Measurements from ENCODE around the gene GSG1L.
A peak's percentile ranks its signal among the peaks of the same experiment; 100 is the strongest.

Gene GSG1L

GRCh38 chr16:28052274-28053128 is 11.0 kb downstream of the GSG1L start:
- WGBS, 2 donors (ENCODE audit: extremely low coverage in 2 of 2, insufficient read length in 2 of 2, insufficient replicate concordance in 1 of 2), result no CpG with 5 or more reads among the region's 8 CpGs
- H3K4me2 ChIP-seq (ENCODE audit: insufficient read depth, low read length, poor library complexity, severe bottlenecking), result no peak overlapping the region
- no peak overlapping the region for H3K4ac ChIP-seq (ENCODE audit: low read length)
- H2BK12ac ChIP-seq (ENCODE audit: low read length), result no peak overlapping the region
- no peak overlapping the region for H4K8ac ChIP-seq (ENCODE audit: low read depth, low read length)
- no peak overlapping the region for H3K27ac ChIP-seq (replicated peaks; ENCODE audit: low read length)
- H2AFZ ChIP-seq (ENCODE audit: low read length), result no peak overlapping the region
- no peaks in the 10 kb centered on the region for H3K79me1 ChIP-seq (ENCODE audit: low read depth, low read length)
- no peak overlapping the region for H3K14ac ChIP-seq (ENCODE audit: low read length)
- no peak overlapping the region for H4K91ac ChIP-seq (ENCODE audit: low read depth, low read length, poor library complexity)
- no peak overlapping the region for H3K4me3 ChIP-seq (ENCODE audit: low read length in 2 of 2)
- H3K18ac ChIP-seq (ENCODE audit: low read length), result no peak overlapping the region
- no peaks in the 10 kb centered on the region for H3K36me3 ChIP-seq (replicated peaks in 1 of 2; ENCODE audit: control insufficient read depth in 2 of 2, insufficient read depth in 2 of 2, low read length in 2 of 2)
- DNase-seq (ENCODE audit: low spot score), result no peak
- H3K4me1 ChIP-seq (ENCODE audit: control insufficient read depth in 2 of 2, insufficient read depth in 1 of 2, low read depth in 1 of 2, low read length in 2 of 2), result no peaks in the 10 kb centered on the region
- H3K27me3 ChIP-seq (ENCODE audit: control insufficient read depth in 3 of 3, insufficient read depth in 3 of 3, low read depth in 1 of 3, low read length in 3 of 3), result peaks cover 0 to 3% (median 0%) of the 10 kb centered on the region in 3 experiments
- H3K9me3 ChIP-seq (replicated peaks in 1 of 2; ENCODE audit: control insufficient read depth in 2 of 2, insufficient read depth in 1 of 2, low read depth in 1 of 2, low read length in 2 of 2), result peaks cover 2 to 10% of the 10 kb centered on the region in 2 donors
- no peak overlapping the region for H2BK5ac ChIP-seq (ENCODE audit: low read length)
- no peak overlapping the region for H3K9ac ChIP-seq (ENCODE audit: low read depth, low read length, poor library complexity)
- no peak overlapping the region for H2AK5ac ChIP-seq (ENCODE audit: low read depth, low read length)
- H2BK120ac ChIP-seq (ENCODE audit: low read depth, low read length), result no peak overlapping the region
- H3K23ac ChIP-seq (ENCODE audit: low read depth, low read length, poor library complexity), result no peak overlapping the region
- no peak overlapping the region for H2BK15ac ChIP-seq (ENCODE audit: low read length)

GRCh38 chr16:28051486-28051885 is 12.0 kb downstream of the GSG1L start:
- no peaks in the 10 kb centered on the region for H3K79me1 ChIP-seq (ENCODE audit: low read depth, low read length)
- no peak overlapping the region for H3K4ac ChIP-seq (ENCODE audit: low read length)
- peak overlapping the region in 1 of 2 donors; percentile 22 for H3K4me3 ChIP-seq (ENCODE audit: low read length in 2 of 2)
- no peak overlapping the region for H2BK5ac ChIP-seq (ENCODE audit: low read length)
- H3K14ac ChIP-seq (ENCODE audit: low read length), result peak overlapping the region; percentile 31
- H2BK12ac ChIP-seq (ENCODE audit: low read length), result no peak overlapping the region
- no peak overlapping the region for H3K9ac ChIP-seq (ENCODE audit: low read depth, low read length, poor library complexity)
- H3K27ac ChIP-seq (replicated peaks; ENCODE audit: low read length), result no peak overlapping the region
- no peak overlapping the region for H3K23ac ChIP-seq (ENCODE audit: low read depth, low read length, poor library complexity)
- H3K4me2 ChIP-seq (ENCODE audit: insufficient read depth, low read length, poor library complexity, severe bottlenecking), result no peak overlapping the region
- no peak overlapping the region for H4K8ac ChIP-seq (ENCODE audit: low read depth, low read length)
- H2AK5ac ChIP-seq (ENCODE audit: low read depth, low read length), result no peak overlapping the region
- H3K18ac ChIP-seq (ENCODE audit: low read length), result no peak overlapping the region
- no peak overlapping the region for H4K91ac ChIP-seq (ENCODE audit: low read depth, low read length, poor library complexity)
- no peaks in the 10 kb centered on the region for H3K36me3 ChIP-seq (replicated peaks in 1 of 2; ENCODE audit: control insufficient read depth in 2 of 2, insufficient read depth in 2 of 2, low read length in 2 of 2)
- no CpG with 5 or more reads among the region's 7 CpGs for WGBS, 2 donors (ENCODE audit: extremely low coverage in 2 of 2, insufficient read length in 2 of 2, insufficient replicate concordance in 1 of 2)
- H2BK120ac ChIP-seq (ENCODE audit: low read depth, low read length), result no peak overlapping the region
- no peak overlapping the region for H2AFZ ChIP-seq (ENCODE audit: low read length)
- H3K9me3 ChIP-seq (replicated peaks in 1 of 2; ENCODE audit: control insufficient read depth in 2 of 2, insufficient read depth in 1 of 2, low read depth in 1 of 2, low read length in 2 of 2), result peaks cover 5 to 10% of the 10 kb centered on the region in 2 donors
- no peaks in the 10 kb centered on the region for H3K4me1 ChIP-seq (ENCODE audit: control insufficient read depth in 2 of 2, insufficient read depth in 1 of 2, low read depth in 1 of 2, low read length in 2 of 2)
- no peak overlapping the region for H2BK15ac ChIP-seq (ENCODE audit: low read length)
- no peaks in the 10 kb centered on the region for H3K27me3 ChIP-seq (ENCODE audit: control insufficient read depth in 3 of 3, insufficient read depth in 3 of 3, low read depth in 1 of 3, low read length in 3 of 3)
- no peak for DNase-seq (ENCODE audit: low spot score)

- H3K14ac ChIP-seq (ENCODE audit: low read length), result no peak overlapping the region
- peaks cover 2% of the 10 kb centered on the region for H3K79me1 ChIP-seq (ENCODE audit: low read depth, low read length)
- no peak for DNase-seq (ENCODE audit: low spot score)
- no peak overlapping the region for H3K4ac ChIP-seq (ENCODE audit: low read length)
- H2AFZ ChIP-seq (ENCODE audit: low read length), result no peak overlapping the region
- H3K18ac ChIP-seq (ENCODE audit: low read length), result no peak overlapping the region
- WGBS, 2 donors (ENCODE audit: extremely low coverage in 2 of 2, insufficient read length in 2 of 2, insufficient replicate concordance in 1 of 2), result no CpG with 5 or more reads among the region's 8 CpGs
- no peak overlapping the region for H2BK120ac ChIP-seq (ENCODE audit: low read depth, low read length)
- peaks cover 0 to 3% of the 10 kb centered on the region in 2 donors for H3K4me1 ChIP-seq (ENCODE audit: control insufficient read depth in 2 of 2, insufficient read depth in 1 of 2, low read depth in 1 of 2, low read length in 2 of 2)
- no peak overlapping the region for H3K23ac ChIP-seq (ENCODE audit: low read depth, low read length, poor library complexity)
- no peak overlapping the region for H3K9ac ChIP-seq (ENCODE audit: low read depth, low read length, poor library complexity)
- H3K27me3 ChIP-seq (ENCODE audit: control insufficient read depth in 3 of 3, insufficient read depth in 3 of 3, low read depth in 1 of 3, low read length in 3 of 3), result peaks cover 0 to 2% (median 0%) of the 10 kb centered on the region in 3 experiments
- no peaks in the 10 kb centered on the region for H3K36me3 ChIP-seq (replicated peaks in 1 of 2; ENCODE audit: control insufficient read depth in 2 of 2, insufficient read depth in 2 of 2, low read length in 2 of 2)
- no peak overlapping the region for H3K4me3 ChIP-seq (ENCODE audit: low read length in 2 of 2)
- H2AK5ac ChIP-seq (ENCODE audit: low read depth, low read length), result no peak overlapping the region
- no peak overlapping the region for H3K27ac ChIP-seq (replicated peaks; ENCODE audit: low read length)
- no peak overlapping the region for H4K91ac ChIP-seq (ENCODE audit: low read depth, low read length, poor library complexity)
- peaks cover 0 to 6% of the 10 kb centered on the region in 2 donors for H3K9me3 ChIP-seq (replicated peaks in 1 of 2; ENCODE audit: control insufficient read depth in 2 of 2, insufficient read depth in 1 of 2, low read depth in 1 of 2, low read length in 2 of 2)
- no peak overlapping the region for H2BK12ac ChIP-seq (ENCODE audit: low read length)
- no peak overlapping the region for H3K4me2 ChIP-seq (ENCODE audit: insufficient read depth, low read length, poor library complexity, severe bottlenecking)
- H2BK15ac ChIP-seq (ENCODE audit: low read length), result no peak overlapping the region
- no peak overlapping the region for H4K8ac ChIP-seq (ENCODE audit: low read depth, low read length)
- H2BK5ac ChIP-seq (ENCODE audit: low read length), result no peak overlapping the region
These were observed 20.7 kb downstream of the GSG1L start for GRCh38 chr16:28042811-28043210.

- peaks cover 2% of the 10 kb centered on the region for H3K79me1 ChIP-seq (ENCODE audit: low read depth, low read length)
- peaks cover 0 to 4% of the 10 kb centered on the region in 2 donors for H3K9me3 ChIP-seq (replicated peaks in 1 of 2; ENCODE audit: control insufficient read depth in 2 of 2, insufficient read depth in 1 of 2, low read depth in 1 of 2, low read length in 2 of 2)
- H3K4me1 ChIP-seq (ENCODE audit: control insufficient read depth in 2 of 2, insufficient read depth in 1 of 2, low read depth in 1 of 2, low read length in 2 of 2), result peaks cover 0 to 4% of the 10 kb centered on the region in 2 donors
- H3K4me2 ChIP-seq (ENCODE audit: insufficient read depth, low read length, poor library complexity, severe bottlenecking), result no peak overlapping the region
- no peaks in the 10 kb centered on the region for H3K36me3 ChIP-seq (replicated peaks in 1 of 2; ENCODE audit: control insufficient read depth in 2 of 2, insufficient read depth in 2 of 2, low read length in 2 of 2)
- no peak overlapping the region for H3K14ac ChIP-seq (ENCODE audit: low read length)
- no peak overlapping the region for H2BK5ac ChIP-seq (ENCODE audit: low read length)
- no peak overlapping the region for H4K91ac ChIP-seq (ENCODE audit: low read depth, low read length, poor library complexity)
- no peak overlapping the region for H3K9ac ChIP-seq (ENCODE audit: low read depth, low read length, poor library complexity)
- no CpG with 5 or more reads among the region's 10 CpGs for WGBS, 2 donors (ENCODE audit: extremely low coverage in 2 of 2, insufficient read length in 2 of 2, insufficient replicate concordance in 1 of 2)
- H4K8ac ChIP-seq (ENCODE audit: low read depth, low read length), result no peak overlapping the region
- H2AK5ac ChIP-seq (ENCODE audit: low read depth, low read length), result no peak overlapping the region
- H2AFZ ChIP-seq (ENCODE audit: low read length), result no peak overlapping the region
- no peak overlapping the region for H2BK120ac ChIP-seq (ENCODE audit: low read depth, low read length)
- H3K18ac ChIP-seq (ENCODE audit: low read length), result no peak overlapping the region
- peaks cover 0 to 2% (median 0%) of the 10 kb centered on the region in 3 experiments for H3K27me3 ChIP-seq (ENCODE audit: control insufficient read depth in 3 of 3, insufficient read depth in 3 of 3, low read depth in 1 of 3, low read length in 3 of 3)
- no peak overlapping the region for H3K4me3 ChIP-seq (ENCODE audit: low read length in 2 of 2)
- no peak for DNase-seq (ENCODE audit: low spot score)
- no peak overlapping the region for H2BK12ac ChIP-seq (ENCODE audit: low read length)
- no peak overlapping the region for H3K4ac ChIP-seq (ENCODE audit: low read length)
- H2BK15ac ChIP-seq (ENCODE audit: low read length), result no peak overlapping the region
- H3K23ac ChIP-seq (ENCODE audit: low read depth, low read length, poor library complexity), result no peak overlapping the region
- H3K27ac ChIP-seq (replicated peaks; ENCODE audit: low read length), result no peak overlapping the region
These were observed 21.9 kb downstream of the GSG1L start for GRCh38 chr16:28041615-28042014.
